ENCODE measurements around the gene ZC3H8. TPM values are rescaled to one million over a fixed set of nuclear protein-coding genes. Genes with fewer than 3 reads are reported as not detected.

ZC3H8 gene
- total RNA-seq, 4 donors from 2014 or later = 1.8 to 42.0 (median 10.2) TPM

GRCh38 chr2:112277596-112278220, 22.9 kb upstream of the ZC3H8 start:
- DNase-seq = no peak
- H3K27ac ChIP-seq = peak overlapping the region; percentile 6 to 20
- no peaks in the 10 kb centered on the region for H3K27me3 ChIP-seq
- TF ChIP-seq POLR2A (IDR thresholded peaks at IDR 0.05) (no peak), CTCF (IDR thresholded peaks at IDR 0.05) (no peak)
- intact Hi-C loops (cut with DNase I; ENCODE audit: low total_unique reads) = no loop called here
- H3K36me3 ChIP-seq = no peaks in the 10 kb centered on the region
- H3K4me3 ChIP-seq = no peak overlapping the region
- H3K9me3 ChIP-seq = no peaks in the 10 kb centered on the region
- peaks cover 0 to 13% of the 10 kb centered on the region in 2 donors for H3K4me1 ChIP-seq

- peak overlapping the region in 1 of 2 donors; percentile 6 for H3K27ac ChIP-seq
- no peaks in the 10 kb centered on the region for H3K27me3 ChIP-seq
- no peak for DNase-seq
- intact Hi-C loops (cut with DNase I; ENCODE audit: low total_unique reads) = no loop called here
- peak overlapping the region in 1 of 2 donors; percentile 95 for H3K4me3 ChIP-seq
- no peaks in the 10 kb centered on the region for H3K9me3 ChIP-seq
- no peaks in the 10 kb centered on the region for H3K36me3 ChIP-seq
- peaks cover 0 to 13% of the 10 kb centered on the region in 2 donors for H3K4me1 ChIP-seq
- TF ChIP-seq POLR2A (IDR thresholded peaks at IDR 0.05) (no peak), CTCF (IDR thresholded peaks at IDR 0.05) (no peak)
Observed at GRCh38 chr2:112276954-112277353, 22.1 kb upstream of the ZC3H8 start.

- no peaks in the 10 kb centered on the region for H3K9me3 ChIP-seq
- H3K27me3 ChIP-seq = no peaks in the 10 kb centered on the region
- H3K4me3 ChIP-seq = peak overlapping the region; percentile 84 to 95
- DNase-seq = peak; percentile 90 to 91
- intact Hi-C loops (cut with DNase I; ENCODE audit: low total_unique reads) = no loop called here
- no peaks in the 10 kb centered on the region for H3K36me3 ChIP-seq
- peaks cover 0 to 13% of the 10 kb centered on the region in 2 donors for H3K4me1 ChIP-seq
- peak overlapping the region; percentile 100 for H3K27ac ChIP-seq
- TF ChIP-seq CTCF (IDR thresholded peaks at IDR 0.05) (no peak), POLR2A (IDR thresholded peaks at IDR 0.05) (peak; percentile 74 to 85)
Observed at GRCh38 chr2:112275887-112276773, 21.3 kb upstream of the ZC3H8 start.

GRCh38 chr2:112275311-112275886, 20.6 kb upstream of the ZC3H8 start, which contains the start of gene ZC3H6:
ZC3H6 (plus strand) TSS chr2:112275597; CDS start chr2:112275995, 398 bp downstream.
- peak within 1 kb of the TSS; percentile 100 for H3K27ac ChIP-seq
- H3K4me3 ChIP-seq = peak within 1 kb of the TSS; percentile 84 to 95
- peak; percentile 99 to 100 for DNase-seq
- peaks cover 0 to 13% of the 10 kb centered on the region in 2 donors for H3K4me1 ChIP-seq
- no peaks in the 10 kb centered on the region for H3K9me3 ChIP-seq
- no peaks in the 10 kb centered on the region for H3K36me3 ChIP-seq
- no peaks in the 10 kb centered on the region for H3K27me3 ChIP-seq
- intact Hi-C loops (cut with DNase I; ENCODE audit: low total_unique reads) = no loop called here
- TF ChIP-seq CTCF (IDR thresholded peaks at IDR 0.05) = peak in 3 of 4 experiments; percentile 11 to 52 (median 25)
- peak; percentile 95 to 96 for TF ChIP-seq POLR2A (IDR thresholded peaks at IDR 0.05)
